A549 treated with GW870086 at 1 μM for 4 hours (cell line): ENCODE data around the gene RAB7B. TPM values are rescaled to one million over a fixed set of nuclear protein-coding genes. Genes with fewer than 3 reads are reported as not detected.

Experiments used
- total RNA-seq: library from RNA; stranded (reverse); fragments of 200-300 nt; extraction: Qiagen RNA extraction; gene quantifications from 5 replicates; pipeline ENCODE4 v1.2.3, GENCODE V29; 2022; ENCODE audit warnings: low read depth

RAB7B gene, protein sequence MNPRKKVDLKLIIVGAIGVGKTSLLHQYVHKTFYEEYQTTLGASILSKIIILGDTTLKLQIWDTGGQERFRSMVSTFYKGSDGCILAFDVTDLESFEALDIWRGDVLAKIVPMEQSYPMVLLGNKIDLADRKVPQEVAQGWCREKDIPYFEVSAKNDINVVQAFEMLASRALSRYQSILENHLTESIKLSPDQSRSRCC
- 1.2 to 1.6 TPM (median 1.2 TPM) in 5 replicates for total RNA-seq

DNA sequence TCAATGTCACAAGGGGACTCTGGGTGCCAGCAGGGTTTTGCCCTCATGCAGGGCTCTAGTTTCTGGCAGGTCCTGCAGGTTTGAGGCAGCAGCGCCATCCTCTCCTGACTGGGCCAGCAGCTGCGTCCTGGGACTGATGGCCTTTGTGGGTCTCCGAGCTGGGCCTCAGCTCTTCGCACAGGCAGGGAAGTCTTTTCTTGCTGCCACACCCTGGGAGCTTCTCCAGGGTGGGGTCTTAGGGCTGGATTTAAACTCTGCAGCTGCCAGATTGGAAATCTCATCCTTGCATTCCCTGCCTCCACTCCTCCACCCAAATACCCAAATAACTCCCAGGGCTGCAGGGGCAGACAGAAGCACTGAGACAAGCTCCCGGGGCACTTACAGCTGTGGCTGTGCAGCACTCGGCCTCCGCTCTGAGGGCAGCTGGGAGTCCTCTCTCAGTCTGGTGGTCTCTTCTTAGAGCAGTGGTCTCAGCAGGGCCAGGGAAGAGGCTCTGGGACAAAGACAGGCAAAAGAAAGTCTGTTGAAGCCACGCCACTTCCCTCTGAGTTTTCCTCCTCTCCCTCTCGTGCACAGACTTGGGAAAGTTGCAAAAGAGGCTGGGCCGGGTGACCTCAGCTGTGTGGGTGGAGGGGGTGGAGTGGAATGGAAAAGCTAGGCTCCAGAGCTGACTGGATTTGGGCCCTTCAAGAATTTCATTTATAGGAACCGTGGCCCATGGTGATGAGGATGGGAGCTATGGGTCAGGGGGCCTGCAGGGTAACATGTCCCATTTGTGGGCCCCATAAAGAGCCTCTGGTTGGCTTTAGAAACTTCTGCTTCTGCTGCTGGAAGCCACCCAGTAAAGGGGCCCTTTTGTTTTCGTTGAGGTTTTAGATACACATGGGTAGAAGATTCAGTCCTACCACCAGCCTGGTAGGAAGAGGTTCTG is at the start of gene RAB7B:
Gene RAB7B (minus strand): TSS at position 525 of the 931 bp plus-strand sequence. CDS start 9,260 bp downstream, outside the sequence.

DNA sequence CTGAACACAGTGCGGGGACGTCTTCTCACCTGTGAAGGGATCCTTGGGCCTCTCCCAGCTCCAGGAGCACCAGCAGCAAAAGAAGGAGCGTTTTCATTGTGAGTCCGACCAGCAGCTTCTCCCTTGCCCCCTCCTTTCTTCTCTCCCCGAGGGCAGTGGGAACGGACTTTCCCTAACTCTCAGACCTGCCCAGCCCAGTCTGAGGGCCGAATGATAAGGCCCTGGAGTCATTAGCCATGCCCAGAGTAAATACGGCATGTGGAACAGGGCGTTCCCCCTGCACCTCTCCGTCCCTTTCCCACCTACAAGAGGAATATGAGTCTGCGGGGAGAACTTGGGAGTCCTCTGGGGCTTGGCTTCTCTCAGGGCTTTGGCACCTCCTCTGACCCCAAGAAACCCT is 20.5 kb upstream of the RAB7B start, which contains the start of gene CTSE:
Gene CTSE (minus strand): TSS at position 201 of the 400 bp plus-strand sequence. CDS start 104 bp downstream, at position 97.

DNA sequence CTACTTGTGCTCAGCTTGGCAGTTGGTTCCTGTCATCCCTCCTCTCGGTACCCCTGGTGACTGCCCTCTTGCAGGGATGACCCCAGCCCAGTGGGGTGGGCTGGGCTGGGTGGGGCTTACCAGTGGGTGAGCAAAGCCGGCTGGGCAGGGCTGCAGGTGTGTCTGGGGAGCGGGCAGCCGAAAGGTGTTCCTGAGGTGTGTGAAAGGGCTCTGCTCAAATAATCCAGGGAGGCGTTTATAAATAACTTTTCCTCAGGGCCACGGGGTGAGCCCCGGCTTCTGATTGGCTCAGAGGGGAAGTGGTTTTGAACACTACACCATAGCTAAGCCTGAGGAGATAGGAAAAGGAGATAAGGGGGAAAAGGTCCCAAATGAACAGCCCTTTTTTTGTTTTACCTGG is 60.0 kb downstream of the RAB7B start, which contains the start of gene SLC26A9:
Gene SLC26A9 (minus strand): TSS at position 212 of the 400 bp plus-strand sequence. CDS start 7,636 bp downstream, outside the sequence.

Other genes with a start within 250 kb of the RAB7B start
- gene RAB29, start 227.9 kb downstream of the RAB7B start, total RNA-seq, result 10.1 to 12.8 TPM (median 11.3 TPM) in 5 replicates
- 17.6 to 23.4 TPM (median 22.3 TPM) in 5 replicates for gene SLC41A1, start 190.2 kb downstream of the RAB7B start, total RNA-seq
- gene PM20D1, start 153.3 kb downstream of the RAB7B start, total RNA-seq, result not detected in 5 replicates
- 0.10 to 0.17 TPM (median 0.14 TPM) in 4 of 5 replicates, not detected in the other for gene SLC26A9, start 59.9 kb downstream of the RAB7B start, total RNA-seq
- 0.08 TPM in 1 of 5 replicates, not detected in the others for gene CTSE, start 20.5 kb upstream of the RAB7B start, total RNA-seq
- not detected in 5 replicates for gene RHEX, start 49.8 kb upstream of the RAB7B start, total RNA-seq
- not detected in 5 replicates for gene AVPR1B, start 114.0 kb upstream of the RAB7B start, total RNA-seq
- 8.8 to 10.5 TPM (median 9.3 TPM) in 5 replicates for gene FAM72A, start 199.4 kb upstream of the RAB7B start, total RNA-seq
- 19.1 to 28.3 TPM (median 25.2 TPM) in 5 replicates for gene SRGAP2, start 200.1 kb upstream of the RAB7B start, total RNA-seq